Measurements from ENCODE around the gene OSCAR.

DNA sequence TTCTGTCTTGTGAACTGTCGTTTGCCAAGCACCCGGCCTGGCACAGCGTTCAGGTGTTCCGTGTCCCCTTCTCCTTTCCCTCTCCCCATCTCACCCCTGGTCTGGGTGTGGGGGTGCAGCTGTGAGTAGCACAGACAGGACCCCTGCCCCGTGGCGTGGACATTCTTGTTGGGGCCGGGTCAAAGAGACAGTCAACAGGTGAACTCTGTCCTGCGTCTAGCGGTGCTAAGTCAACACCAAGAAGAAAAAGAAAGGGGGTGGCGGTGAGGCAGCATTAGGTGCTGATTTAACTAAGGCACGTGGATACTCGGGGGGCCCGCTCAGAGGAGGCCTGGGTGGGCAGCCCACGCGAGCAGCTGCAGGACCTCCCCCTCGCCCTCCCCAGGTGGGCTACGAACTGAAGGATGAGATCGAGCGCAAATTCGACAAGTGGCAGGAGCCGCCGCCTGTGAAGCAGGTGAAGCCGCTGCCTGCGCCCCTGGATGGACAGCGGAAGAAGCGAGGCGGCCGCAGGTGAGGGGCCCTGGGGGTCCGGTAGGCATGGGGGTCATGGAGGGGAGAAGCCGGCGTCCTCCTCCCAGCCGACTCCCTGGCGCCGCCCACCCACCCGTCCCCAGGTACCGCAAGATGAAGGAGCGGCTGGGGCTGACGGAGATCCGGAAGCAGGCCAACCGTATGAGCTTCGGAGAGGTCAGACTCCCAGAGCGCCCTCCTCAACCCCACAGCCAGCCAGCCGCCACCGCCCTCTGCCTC is 27.3 kb upstream of the OSCAR start:
- TF ChIP-seq POLR2A (IDR thresholded peaks at IDR 0.05; ENCODE audit: low read depth): no peak
- TF ChIP-seq, protein P1, sequence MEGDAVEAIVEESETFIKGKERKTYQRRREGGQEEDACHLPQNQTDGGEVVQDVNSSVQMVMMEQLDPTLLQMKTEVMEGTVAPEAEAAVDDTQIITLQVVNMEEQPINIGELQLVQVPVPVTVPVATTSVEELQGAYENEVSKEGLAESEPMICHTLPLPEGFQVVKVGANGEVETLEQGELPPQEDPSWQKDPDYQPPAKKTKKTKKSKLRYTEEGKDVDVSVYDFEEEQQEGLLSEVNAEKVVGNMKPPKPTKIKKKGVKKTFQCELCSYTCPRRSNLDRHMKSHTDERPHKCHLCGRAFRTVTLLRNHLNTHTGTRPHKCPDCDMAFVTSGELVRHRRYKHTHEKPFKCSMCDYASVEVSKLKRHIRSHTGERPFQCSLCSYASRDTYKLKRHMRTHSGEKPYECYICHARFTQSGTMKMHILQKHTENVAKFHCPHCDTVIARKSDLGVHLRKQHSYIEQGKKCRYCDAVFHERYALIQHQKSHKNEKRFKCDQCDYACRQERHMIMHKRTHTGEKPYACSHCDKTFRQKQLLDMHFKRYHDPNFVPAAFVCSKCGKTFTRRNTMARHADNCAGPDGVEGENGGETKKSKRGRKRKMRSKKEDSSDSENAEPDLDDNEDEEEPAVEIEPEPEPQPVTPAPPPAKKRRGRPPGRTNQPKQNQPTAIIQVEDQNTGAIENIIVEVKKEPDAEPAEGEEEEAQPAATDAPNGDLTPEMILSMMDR (IDR thresholded peaks at IDR 0.05): no peak

Data from esophagus muscularis mucosa (tissue), 3 donors.